ENCODE measurements around the gene FAM199X.
"Not testable (repeated sequence)": the region's sequence is repeated elsewhere in the genome, so short reads cannot be mapped to it uniquely, and the experiment has no call there.

FAM199X gene

GRCh38 chrX:104193485-104193884, 27.2 kb downstream of the FAM199X start:
- no peak for DNase-seq

GRCh38 chrX:104195013-104195412, 28.8 kb downstream of the FAM199X start:
- DNase-seq = no peak

GRCh38 chrX:104195489-104196084, 29.3 kb downstream of the FAM199X start:
- no peak for DNase-seq

- no peak for DNase-seq
Observed at GRCh38 chrX:104205548-104205947, 39.3 kb downstream of the FAM199X start.

GRCh38 chrX:104211187-104211586, 44.9 kb downstream of the FAM199X start:
- DNase-seq = no peak

- not testable (repeated sequence) for DNase-seq
Observed at GRCh38 chrX:104230060-104230459, 63.8 kb downstream of the FAM199X start.
